Keratinocyte (primary cell): ENCODE results near the gene TNNT3.
"Not testable (repeated sequence)": the region's sequence is repeated elsewhere in the genome, so short reads cannot be mapped to it uniquely, and the experiment has no call there.

ENCODE experiments used
- EZH2 ChIP-seq: IDR thresholded peaks from one replicate; pipeline ENCODE4 v1.6.1; 2012; ENCODE audit warnings: inconsistent platforms, mild to moderate bottlenecking, low read length, moderate library complexity
- TF ChIP-seq, protein P1 (sequence below), 3 experiments: IDR thresholded peaks in 1 of 3; conservative IDR thresholded peaks in 1 of 3; optimal IDR thresholded peaks in 1 of 3; 2 replicates in 2 of 3; 3 replicates in 1 of 3; pipeline versions ENCODE3 to v1.5.1; 2011; ENCODE audit warnings: low read length in 3 of 3, mild to moderate bottlenecking in 3 of 3, moderate library complexity in 2 of 3, control low read depth in 1 of 3, inconsistent platforms in 1 of 3; ENCODE audit not compliant: insufficient read depth in 2 of 3; ENCODE audit errors: extremely low read depth in 1 of 3

DNA sequence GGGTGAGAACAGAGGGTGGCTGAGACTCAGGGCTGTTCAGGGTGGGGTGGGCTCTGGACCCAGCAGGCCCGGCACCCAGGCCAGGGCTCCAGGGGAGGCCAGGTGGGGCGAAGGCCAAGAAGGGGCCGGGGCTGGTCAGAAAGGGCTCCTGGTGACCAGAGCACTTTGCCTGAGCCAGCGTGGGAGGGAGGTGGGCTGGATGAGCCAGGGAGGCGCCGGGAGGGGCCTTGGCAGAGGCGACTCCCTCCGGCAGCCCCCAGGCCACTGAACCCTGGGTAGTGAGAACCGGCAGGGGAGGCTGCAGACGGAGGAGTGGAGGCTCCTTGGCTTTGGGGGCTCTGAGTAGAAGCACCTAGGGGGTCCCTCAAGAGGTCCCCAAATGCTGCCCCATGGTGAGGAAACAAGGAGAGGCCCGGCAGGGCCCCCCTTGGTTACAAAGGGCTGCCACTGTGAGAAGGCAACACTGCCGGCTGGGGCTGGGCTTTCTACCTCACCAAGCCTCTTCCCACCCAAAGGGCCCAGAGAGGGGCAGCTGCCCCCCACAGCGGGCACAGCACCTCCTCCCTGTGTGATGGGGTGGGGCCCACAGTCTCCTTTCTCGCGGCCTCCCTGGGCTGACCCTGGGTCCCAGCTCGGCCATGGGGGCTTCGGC is 44.9 kb upstream of the TNNT3 start:
- TF ChIP-seq, protein P1, sequence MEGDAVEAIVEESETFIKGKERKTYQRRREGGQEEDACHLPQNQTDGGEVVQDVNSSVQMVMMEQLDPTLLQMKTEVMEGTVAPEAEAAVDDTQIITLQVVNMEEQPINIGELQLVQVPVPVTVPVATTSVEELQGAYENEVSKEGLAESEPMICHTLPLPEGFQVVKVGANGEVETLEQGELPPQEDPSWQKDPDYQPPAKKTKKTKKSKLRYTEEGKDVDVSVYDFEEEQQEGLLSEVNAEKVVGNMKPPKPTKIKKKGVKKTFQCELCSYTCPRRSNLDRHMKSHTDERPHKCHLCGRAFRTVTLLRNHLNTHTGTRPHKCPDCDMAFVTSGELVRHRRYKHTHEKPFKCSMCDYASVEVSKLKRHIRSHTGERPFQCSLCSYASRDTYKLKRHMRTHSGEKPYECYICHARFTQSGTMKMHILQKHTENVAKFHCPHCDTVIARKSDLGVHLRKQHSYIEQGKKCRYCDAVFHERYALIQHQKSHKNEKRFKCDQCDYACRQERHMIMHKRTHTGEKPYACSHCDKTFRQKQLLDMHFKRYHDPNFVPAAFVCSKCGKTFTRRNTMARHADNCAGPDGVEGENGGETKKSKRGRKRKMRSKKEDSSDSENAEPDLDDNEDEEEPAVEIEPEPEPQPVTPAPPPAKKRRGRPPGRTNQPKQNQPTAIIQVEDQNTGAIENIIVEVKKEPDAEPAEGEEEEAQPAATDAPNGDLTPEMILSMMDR (optimal IDR thresholded peaks at IDR 0.05 in 1 of 3, IDR thresholded peaks at IDR 0.05 in 1 of 3, conservative IDR thresholded peaks at IDR 0.05 in 1 of 3; ENCODE audit: extremely low read depth in 1 of 3, insufficient read depth in 2 of 3, low read length in 3 of 3), result not testable (repeated sequence)
- TF ChIP-seq EZH2, result not testable (repeated sequence)
